HL-60 (cell line): ENCODE measurements around the gene PKD1.

Experiments
- DNase-seq, 2 experiments: peaks; one replicate each; pipeline ENCODE4 v3.0.0-alpha.2; 2010 to 2020; ENCODE audit warnings: low read depth in 1 of 2, low spot score in 1 of 2
- H3K27ac ChIP-seq: fragments of 250-450 bp; sonication (Bioruptor Pico); replicated peaks from 2 replicates; pipeline ENCODE4 v1.5.1; 2020; ENCODE audit warnings: mild to moderate bottlenecking, moderate library complexity
- H3K27me3 ChIP-seq: fragments of 250-450 bp; sonication (Bioruptor Pico); 2 replicates; pipeline ENCODE4 v1.5.1; 2021; ENCODE audit warnings: mild to moderate bottlenecking, moderate library complexity; ENCODE audit not compliant: insufficient read depth, poor library complexity, severe bottlenecking
- H3K4me3 ChIP-seq: replicated peaks from 2 replicates; pipeline ENCODE4 v1.5.1; 2011; ENCODE audit warnings: mild to moderate bottlenecking, control low read depth, low read length; ENCODE audit not compliant: insufficient read depth
- GABPA ChIP-seq: IDR thresholded peaks from 2 replicates; pipeline ENCODE4 v1.6.1; 2012; ENCODE audit warnings: low read depth
- POLR2AphosphoS5 ChIP-seq: IDR thresholded peaks from 2 replicates; pipeline ENCODE4 v1.6.1; 2012; ENCODE audit warnings: low read depth
- REST ChIP-seq: IDR thresholded peaks from 2 replicates; pipeline ENCODE4 v1.6.1; 2012; ENCODE audit warnings: low read depth; ENCODE audit not compliant: insufficient replicate concordance
- SPI1 ChIP-seq: IDR thresholded peaks from 2 replicates; pipeline ENCODE4 v1.6.1; 2012; ENCODE audit warnings: low read depth, mild to moderate bottlenecking, borderline replicate concordance
- TF ChIP-seq, protein P1 (sequence below): IDR thresholded peaks from one replicate; pipeline ENCODE4 v1.5.1; 2011; ENCODE audit warnings: low read length, control low read depth, inconsistent platforms; ENCODE audit not compliant: insufficient read depth

Gene PKD1

DNA sequence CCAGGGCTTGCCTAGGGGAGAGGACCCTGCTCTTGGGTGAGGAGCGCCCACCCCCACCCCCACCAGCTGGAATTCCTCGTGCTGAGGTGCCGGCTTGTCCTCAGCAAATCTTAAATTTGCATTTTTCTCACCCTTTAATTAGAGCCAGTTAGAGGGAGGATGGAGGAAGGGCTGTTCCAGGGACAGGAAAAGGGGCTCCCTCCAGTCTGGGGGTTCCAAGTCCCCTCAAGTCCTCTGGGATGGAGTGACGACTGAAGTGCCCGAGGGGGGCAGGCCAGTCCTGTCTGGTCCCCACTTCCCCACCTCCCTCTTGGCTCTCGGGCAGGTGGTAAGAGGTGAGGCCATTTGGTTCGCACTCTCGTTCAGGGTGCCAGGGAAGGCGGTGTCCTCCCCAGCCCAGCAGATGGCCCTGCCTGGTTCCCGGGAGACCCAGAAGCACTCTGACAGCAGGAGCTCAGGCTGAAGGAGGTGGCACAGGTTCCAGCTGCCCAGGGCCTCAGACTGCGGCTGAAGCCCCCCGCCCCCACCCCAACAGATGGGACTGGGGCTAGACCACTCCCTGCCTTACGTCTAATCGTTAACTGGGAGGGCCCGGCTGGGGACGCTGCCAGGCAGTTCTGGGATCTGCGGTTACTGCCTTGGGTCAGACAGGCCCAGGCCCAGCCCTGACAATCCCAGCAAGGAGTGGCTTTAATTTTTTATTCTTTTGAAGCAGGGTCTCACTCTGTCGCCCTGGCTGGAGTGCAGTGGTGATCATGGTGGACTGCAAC lies 14.9 kb upstream of the PKD1 start:
- TF ChIP-seq GABPA: no peak
- TF ChIP-seq, protein P1, sequence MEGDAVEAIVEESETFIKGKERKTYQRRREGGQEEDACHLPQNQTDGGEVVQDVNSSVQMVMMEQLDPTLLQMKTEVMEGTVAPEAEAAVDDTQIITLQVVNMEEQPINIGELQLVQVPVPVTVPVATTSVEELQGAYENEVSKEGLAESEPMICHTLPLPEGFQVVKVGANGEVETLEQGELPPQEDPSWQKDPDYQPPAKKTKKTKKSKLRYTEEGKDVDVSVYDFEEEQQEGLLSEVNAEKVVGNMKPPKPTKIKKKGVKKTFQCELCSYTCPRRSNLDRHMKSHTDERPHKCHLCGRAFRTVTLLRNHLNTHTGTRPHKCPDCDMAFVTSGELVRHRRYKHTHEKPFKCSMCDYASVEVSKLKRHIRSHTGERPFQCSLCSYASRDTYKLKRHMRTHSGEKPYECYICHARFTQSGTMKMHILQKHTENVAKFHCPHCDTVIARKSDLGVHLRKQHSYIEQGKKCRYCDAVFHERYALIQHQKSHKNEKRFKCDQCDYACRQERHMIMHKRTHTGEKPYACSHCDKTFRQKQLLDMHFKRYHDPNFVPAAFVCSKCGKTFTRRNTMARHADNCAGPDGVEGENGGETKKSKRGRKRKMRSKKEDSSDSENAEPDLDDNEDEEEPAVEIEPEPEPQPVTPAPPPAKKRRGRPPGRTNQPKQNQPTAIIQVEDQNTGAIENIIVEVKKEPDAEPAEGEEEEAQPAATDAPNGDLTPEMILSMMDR: no peak
- no peak for TF ChIP-seq SPI1
- TF ChIP-seq POLR2AphosphoS5: no peak
- TF ChIP-seq REST: no peak
- no peak overlapping the region for H3K27ac ChIP-seq
- peak in 1 of 2 experiments; percentile 44 for DNase-seq
- H3K27me3 ChIP-seq: no peaks in the 10 kb centered on the region
- no peak overlapping the region for H3K4me3 ChIP-seq

- TF ChIP-seq POLR2AphosphoS5 (no peak; the same call in none of the 2 replicates), REST (no peak), SPI1 (no peak), GABPA (no peak)
- TF ChIP-seq, protein P1: no peak
- DNase-seq: peak in 1 of 2 experiments; percentile 22
- Histone ChIP-seq H3K4me3 (no peak overlapping the region), H3K27ac (no peak overlapping the region), H3K27me3 (no peaks in the 10 kb centered on the region)
These were observed 14.1 kb upstream of the PKD1 start for GRCh38 chr16:2149630-2150417.

- no peak overlapping the region for H3K27ac ChIP-seq
- DNase-seq: no peak
- peak overlapping the region; percentile 17 for H3K4me3 ChIP-seq
- peaks cover under 1% of the 10 kb centered on the region for H3K27me3 ChIP-seq
- TF ChIP-seq REST (no peak), GABPA (no peak)
- TF ChIP-seq, protein P1: no peak
These were observed 13.3 kb upstream of the PKD1 start for GRCh38 chr16:2148714-2149629.
